Mammary epithelial cell (primary cell): Measurements from ENCODE around the gene FAM124B.

Experiments
- EZH2 ChIP-seq: IDR thresholded peaks from 2 replicates; pipeline ENCODE4 v1.6.1; 2012; ENCODE audit warnings: low read length, inconsistent platforms, borderline replicate concordance
- TF ChIP-seq, protein P1 (sequence below), 2 donors: IDR thresholded peaks in 1 of 2; conservative IDR thresholded peaks in 1 of 2; 2 replicates each; pipeline ENCODE4 v1.5.1; 2011 to 2012; ENCODE audit warnings: inconsistent platforms in 2 of 2, low read length in 2 of 2, mild to moderate bottlenecking in 2 of 2, control low read depth in 1 of 2, low read depth in 1 of 2; ENCODE audit not compliant: insufficient read depth in 1 of 2; ENCODE audit errors: extremely low read depth in 1 of 2

- TF ChIP-seq, protein P1, sequence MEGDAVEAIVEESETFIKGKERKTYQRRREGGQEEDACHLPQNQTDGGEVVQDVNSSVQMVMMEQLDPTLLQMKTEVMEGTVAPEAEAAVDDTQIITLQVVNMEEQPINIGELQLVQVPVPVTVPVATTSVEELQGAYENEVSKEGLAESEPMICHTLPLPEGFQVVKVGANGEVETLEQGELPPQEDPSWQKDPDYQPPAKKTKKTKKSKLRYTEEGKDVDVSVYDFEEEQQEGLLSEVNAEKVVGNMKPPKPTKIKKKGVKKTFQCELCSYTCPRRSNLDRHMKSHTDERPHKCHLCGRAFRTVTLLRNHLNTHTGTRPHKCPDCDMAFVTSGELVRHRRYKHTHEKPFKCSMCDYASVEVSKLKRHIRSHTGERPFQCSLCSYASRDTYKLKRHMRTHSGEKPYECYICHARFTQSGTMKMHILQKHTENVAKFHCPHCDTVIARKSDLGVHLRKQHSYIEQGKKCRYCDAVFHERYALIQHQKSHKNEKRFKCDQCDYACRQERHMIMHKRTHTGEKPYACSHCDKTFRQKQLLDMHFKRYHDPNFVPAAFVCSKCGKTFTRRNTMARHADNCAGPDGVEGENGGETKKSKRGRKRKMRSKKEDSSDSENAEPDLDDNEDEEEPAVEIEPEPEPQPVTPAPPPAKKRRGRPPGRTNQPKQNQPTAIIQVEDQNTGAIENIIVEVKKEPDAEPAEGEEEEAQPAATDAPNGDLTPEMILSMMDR (conservative IDR thresholded peaks at IDR 0.05 in 1 of 2, IDR thresholded peaks at IDR 0.05 in 1 of 2; ENCODE audit: extremely low read depth in 1 of 2, insufficient read depth in 1 of 2, low read depth in 1 of 2, low read length in 2 of 2): no peak
- TF ChIP-seq EZH2: no peak
These were observed 21.9 kb downstream of the FAM124B start for GRCh38 chr2:224379986-224380385.
